ENCODE results near the gene SFPQ. TPM values are rescaled to one million over a fixed set of nuclear protein-coding genes. Genes with fewer than 3 reads are reported as not detected.

Gene SFPQ
- total RNA-seq, 3 donors from 2014 or later (not counting 1 experiment from before 2014, with no cell fraction given): 492 to 594 (median 558) TPM

DNA sequence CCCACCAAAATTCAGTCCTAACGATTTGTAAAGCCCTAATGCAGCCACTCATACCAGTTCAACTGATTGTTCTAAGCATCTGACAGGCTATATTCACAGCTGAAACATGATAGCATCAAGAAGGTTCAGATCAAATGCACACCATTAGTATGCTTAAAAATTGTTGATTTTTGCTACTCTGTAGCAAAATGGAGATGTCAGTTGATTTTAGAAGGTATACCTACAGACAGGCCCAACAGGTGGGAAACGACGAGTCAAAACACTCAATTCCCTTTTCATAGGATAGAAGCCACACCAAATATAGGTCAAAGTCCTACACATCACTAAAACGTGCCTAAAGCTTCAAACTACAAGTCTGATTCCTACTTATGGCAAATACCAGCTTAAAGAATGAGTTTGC, 6.7 kb downstream of the SFPQ start:
- Histone ChIP-seq H3K9me3 (ENCODE audit: control insufficient read depth, insufficient read depth, low read length) (no peaks in the 10 kb centered on the region), H3K27ac (ENCODE audit: low read length) (no peak overlapping the region), H3K4me1 (ENCODE audit: control insufficient read depth, insufficient read depth, low read length) (peaks cover 25% of the 10 kb centered on the region), H3K36me3 (ENCODE audit: control insufficient read depth, insufficient read depth, low read length) (peaks cover 96% of the 10 kb centered on the region), H3K4me3 (ENCODE audit: low read length) (no peak overlapping the region), H3K27me3 (ENCODE audit: control insufficient read depth, insufficient read depth, low read length) (no peaks in the 10 kb centered on the region)
- Mint-ChIP-seq H3K4me1 (peaks cover 87 to 91% of the 10 kb centered on the region in 2 donors), H3K36me3 (peaks cover 61% of the 10 kb centered on the region), H3K27me3 (ENCODE audit: low read depth in 2 of 2) (no peaks in the 10 kb centered on the region), H3K9me3 (no peaks in the 10 kb centered on the region), H3K4me3 (no peak overlapping the region), H3K27ac (peak overlapping the region; percentile 52 to 97)
- intact Hi-C loops (cut with micrococcal nuclease): no loop called here
- WGBS (ENCODE audit: insufficient coverage): 79% methylated on average over 3 of the region's 4 CpGs
- ATAC-seq (no peak), DNase-seq (peak in 1 of 2 donors; percentile 15)
- TF ChIP-seq, protein P1, sequence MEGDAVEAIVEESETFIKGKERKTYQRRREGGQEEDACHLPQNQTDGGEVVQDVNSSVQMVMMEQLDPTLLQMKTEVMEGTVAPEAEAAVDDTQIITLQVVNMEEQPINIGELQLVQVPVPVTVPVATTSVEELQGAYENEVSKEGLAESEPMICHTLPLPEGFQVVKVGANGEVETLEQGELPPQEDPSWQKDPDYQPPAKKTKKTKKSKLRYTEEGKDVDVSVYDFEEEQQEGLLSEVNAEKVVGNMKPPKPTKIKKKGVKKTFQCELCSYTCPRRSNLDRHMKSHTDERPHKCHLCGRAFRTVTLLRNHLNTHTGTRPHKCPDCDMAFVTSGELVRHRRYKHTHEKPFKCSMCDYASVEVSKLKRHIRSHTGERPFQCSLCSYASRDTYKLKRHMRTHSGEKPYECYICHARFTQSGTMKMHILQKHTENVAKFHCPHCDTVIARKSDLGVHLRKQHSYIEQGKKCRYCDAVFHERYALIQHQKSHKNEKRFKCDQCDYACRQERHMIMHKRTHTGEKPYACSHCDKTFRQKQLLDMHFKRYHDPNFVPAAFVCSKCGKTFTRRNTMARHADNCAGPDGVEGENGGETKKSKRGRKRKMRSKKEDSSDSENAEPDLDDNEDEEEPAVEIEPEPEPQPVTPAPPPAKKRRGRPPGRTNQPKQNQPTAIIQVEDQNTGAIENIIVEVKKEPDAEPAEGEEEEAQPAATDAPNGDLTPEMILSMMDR (IDR thresholded peaks at IDR 0.05): no peak

DNA sequence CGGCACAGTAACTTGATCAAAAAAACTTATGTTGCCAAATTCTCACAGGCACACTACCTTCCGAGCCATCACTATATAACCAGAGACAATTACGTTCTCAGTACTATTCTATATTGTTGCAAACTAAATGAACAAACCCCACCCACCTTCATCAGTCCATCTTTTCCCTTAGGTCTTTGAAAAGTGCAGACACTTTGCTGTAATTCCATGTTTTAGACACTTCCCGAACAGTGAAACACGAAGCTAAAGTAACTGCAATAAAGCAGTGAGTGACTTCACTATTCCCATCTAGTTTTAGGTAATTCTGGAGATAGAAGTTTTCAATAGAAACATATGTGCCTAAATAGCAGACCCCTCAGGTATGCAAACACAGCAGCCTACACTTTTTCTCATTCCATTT, 7.7 kb downstream of the SFPQ start:
- Mint-ChIP-seq H3K9me3 (no peaks in the 10 kb centered on the region), H3K4me3 (no peak overlapping the region), H3K27ac (peak overlapping the region; percentile 52 to 97), H3K36me3 (peaks cover 64% of the 10 kb centered on the region), H3K4me1 (peaks cover 88 to 91% of the 10 kb centered on the region in 2 donors), H3K27me3 (ENCODE audit: low read depth in 2 of 2) (no peaks in the 10 kb centered on the region)
- intact Hi-C loops (cut with micrococcal nuclease): no loop called here
- Histone ChIP-seq H3K4me1 (ENCODE audit: control insufficient read depth, insufficient read depth, low read length) (peaks cover 20% of the 10 kb centered on the region), H3K4me3 (ENCODE audit: low read length) (no peak overlapping the region), H3K27ac (ENCODE audit: low read length) (no peak overlapping the region), H3K36me3 (ENCODE audit: control insufficient read depth, insufficient read depth, low read length) (peaks cover 98% of the 10 kb centered on the region), H3K9me3 (ENCODE audit: control insufficient read depth, insufficient read depth, low read length) (no peaks in the 10 kb centered on the region), H3K27me3 (ENCODE audit: control insufficient read depth, insufficient read depth, low read length) (no peaks in the 10 kb centered on the region)
- DNase-seq (no peak), ATAC-seq (no peak)
- WGBS (ENCODE audit: insufficient coverage): 78% methylated on average over 5 of the region's 5 CpGs
- TF ChIP-seq, protein P1 (IDR thresholded peaks at IDR 0.05): no peak

DNA sequence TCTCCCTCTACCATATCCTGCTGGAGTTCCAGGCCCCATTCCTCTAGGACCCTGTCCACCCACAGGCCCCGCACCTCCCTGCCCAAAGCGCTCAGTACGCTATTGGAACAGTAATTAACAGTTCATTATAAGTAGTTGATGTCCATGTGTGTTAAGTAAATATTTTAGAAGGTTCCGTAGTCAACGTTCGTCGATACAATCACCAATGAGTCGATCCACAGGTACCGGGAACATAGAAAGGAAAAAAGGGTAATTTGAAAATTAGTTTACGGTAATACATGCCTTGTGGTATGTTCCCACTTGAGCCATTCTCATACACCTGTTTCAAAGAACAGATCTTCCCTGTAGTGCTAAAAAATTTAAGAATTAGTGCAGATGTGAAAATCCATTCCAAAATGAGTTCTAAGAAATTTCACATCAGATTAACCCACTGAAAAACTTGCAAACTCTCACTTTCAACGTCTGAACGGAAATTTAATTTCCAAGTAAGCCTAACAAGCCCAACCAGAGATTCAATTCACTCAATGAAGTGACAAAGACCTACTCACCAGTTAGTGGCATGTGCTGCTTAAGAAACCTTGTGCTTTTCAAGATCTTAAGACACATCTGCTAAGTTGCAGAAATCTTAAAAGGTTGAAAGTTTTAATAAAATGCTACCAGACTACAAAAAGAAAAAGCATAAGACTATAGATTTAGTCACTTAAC, 8.3 kb downstream of the SFPQ start:
- peaks cover 90 to 91% of the 10 kb centered on the region in 2 donors for H3K4me1 Mint-ChIP-seq
- H3K9me3 Mint-ChIP-seq: no peaks in the 10 kb centered on the region
- 84% methylated on average over 10 of the region's 12 CpGs for WGBS (ENCODE audit: insufficient coverage)
- no peaks in the 10 kb centered on the region for H3K27me3 ChIP-seq (ENCODE audit: control insufficient read depth, insufficient read depth, low read length)
- intact Hi-C loops (cut with micrococcal nuclease): no loop called here
- H3K36me3 ChIP-seq (ENCODE audit: control insufficient read depth, insufficient read depth, low read length): peaks cover 97% of the 10 kb centered on the region
- no peaks in the 10 kb centered on the region for H3K27me3 Mint-ChIP-seq (ENCODE audit: low read depth in 2 of 2)
- H3K36me3 Mint-ChIP-seq: peaks cover 69% of the 10 kb centered on the region
- H3K9me3 ChIP-seq (ENCODE audit: control insufficient read depth, insufficient read depth, low read length): no peaks in the 10 kb centered on the region
- H3K4me3 ChIP-seq (ENCODE audit: low read length): no peak overlapping the region
- DNase-seq (peak in 1 of 2 donors; percentile 19), ATAC-seq (no peak)
- TF ChIP-seq, protein P1 (IDR thresholded peaks at IDR 0.05): no peak
- peak overlapping the region; percentile 52 to 97 for H3K27ac Mint-ChIP-seq
- H3K4me3 Mint-ChIP-seq: no peak overlapping the region
- no peak overlapping the region for H3K27ac ChIP-seq (ENCODE audit: low read length)
- peaks cover 15% of the 10 kb centered on the region for H3K4me1 ChIP-seq (ENCODE audit: control insufficient read depth, insufficient read depth, low read length)
